COR-L47 (cell line): Measurements from ENCODE around the gene PROP1.
A peak's percentile ranks its signal among the peaks of the same experiment; 100 is the strongest.
"Not testable (repeated sequence)": the region's sequence is repeated elsewhere in the genome, so short reads cannot be mapped to it uniquely, and the experiment has no call there.

ENCODE experiments used
- DNase-seq: peaks from one replicate; lab custom pipeline; 2025; lab: John Stamatoyannopoulos, UW

Gene PROP1

GRCh38 chr5:177982072-177982727 lies 13.8 kb downstream of the PROP1 start:
- DNase-seq: peak; percentile 30

GRCh38 chr5:177981296-177982071 lies 14.6 kb downstream of the PROP1 start:
- no peak for DNase-seq

- no peak for DNase-seq
Measured at GRCh38 chr5:177980743-177981151, 15.3 kb downstream of the PROP1 start.

- DNase-seq: not testable (repeated sequence)
Measured at GRCh38 chr5:177977600-177977999, 18.4 kb downstream of the PROP1 start.

- no peak for DNase-seq
Measured at GRCh38 chr5:177973066-177973635, 22.9 kb downstream of the PROP1 start.

- no peak for DNase-seq
Measured at GRCh38 chr5:177972613-177973012, 23.4 kb downstream of the PROP1 start.

- not testable (repeated sequence) for DNase-seq
Measured at GRCh38 chr5:177972014-177972413, 24.0 kb downstream of the PROP1 start.

GRCh38 chr5:177968661-177969211 lies 27.3 kb downstream of the PROP1 start:
- no peak for DNase-seq

GRCh38 chr5:177967221-177967887 lies 28.7 kb downstream of the PROP1 start:
- no peak for DNase-seq

GRCh38 chr5:177966839-177967166 lies 29.2 kb downstream of the PROP1 start:
- no peak for DNase-seq

GRCh38 chr5:177966009-177966838 lies 29.8 kb downstream of the PROP1 start:
- no peak for DNase-seq

GRCh38 chr5:177964471-177964870 lies 31.6 kb downstream of the PROP1 start:
- no peak for DNase-seq

- DNase-seq: no peak
Measured at GRCh38 chr5:177963966-177964365, 32.1 kb downstream of the PROP1 start.

- DNase-seq: no peak
Measured at GRCh38 chr5:177959315-177959714, 36.7 kb downstream of the PROP1 start.

- no peak for DNase-seq
Measured at GRCh38 chr5:177958696-177959095, 37.3 kb downstream of the PROP1 start.

- no peak for DNase-seq
Measured at GRCh38 chr5:177957241-177957640, 38.8 kb downstream of the PROP1 start.

- not testable (repeated sequence) for DNase-seq
Measured at GRCh38 chr5:177953101-177953500, 42.9 kb downstream of the PROP1 start.

GRCh38 chr5:177949656-177950055 lies 46.4 kb downstream of the PROP1 start:
- not testable (repeated sequence) for DNase-seq

- not testable (repeated sequence) for DNase-seq
Measured at GRCh38 chr5:177949065-177949464, 47.0 kb downstream of the PROP1 start.

- DNase-seq: peak; percentile 88
Measured at GRCh38 chr5:177947912-177948311, 48.1 kb downstream of the PROP1 start.

- not testable (repeated sequence) for DNase-seq
Measured at GRCh38 chr5:177945601-177946283, 50.3 kb downstream of the PROP1 start.
